GM23248 (cell line): ENCODE data around the gene KERA.

Experiments
- EZH2 ChIP-seq: fragments of 200-600 bp; sonication (generic); IDR thresholded peaks from 2 replicates; pipeline ENCODE4 v1.6.1; 2018; ENCODE audit warnings: antibody characterized with exemption, mild to moderate bottlenecking; ENCODE audit not compliant: insufficient read depth, poor library complexity, severe bottlenecking
- EZH2phosphoT487 ChIP-seq: fragments of 200-600 bp; sonication (generic); IDR thresholded peaks from 2 replicates; pipeline ENCODE4 v1.6.1; 2018; ENCODE audit warnings: antibody characterized with exemption, moderate library complexity, mild to moderate bottlenecking, low read depth; ENCODE audit not compliant: insufficient read depth

GRCh38 chr12:91100906-91101305, 43.1 kb upstream of the KERA start:
- no peak for TF ChIP-seq EZH2
- TF ChIP-seq EZH2phosphoT487: no peak
